HT1080 (cell line): Measurements from ENCODE around the gene AGL. TPM values are rescaled to one million over a fixed set of nuclear protein-coding genes. Genes with fewer than 3 reads are reported as not detected.
"Not testable (repeated sequence)": the region's sequence is repeated elsewhere in the genome, so short reads cannot be mapped to it uniquely, and the experiment has no call there.

Source experiments
- DNase-seq: peaks from one replicate; pipeline ENCODE4 v3.0.0-alpha.2; 2015; ENCODE audit warnings: low read depth
- total RNA-seq: library from RNA; depleted of rRNA; stranded (reverse); fragments of >200 nt; shearing (Covaris generic); gene quantifications from 2 replicates; pipeline ENCODE4 v1.2.3, GENCODE V29; 2014

The AGL gene
- total RNA-seq, 1 experiment from 2014 or later, result 5.3 TPM

DNA sequence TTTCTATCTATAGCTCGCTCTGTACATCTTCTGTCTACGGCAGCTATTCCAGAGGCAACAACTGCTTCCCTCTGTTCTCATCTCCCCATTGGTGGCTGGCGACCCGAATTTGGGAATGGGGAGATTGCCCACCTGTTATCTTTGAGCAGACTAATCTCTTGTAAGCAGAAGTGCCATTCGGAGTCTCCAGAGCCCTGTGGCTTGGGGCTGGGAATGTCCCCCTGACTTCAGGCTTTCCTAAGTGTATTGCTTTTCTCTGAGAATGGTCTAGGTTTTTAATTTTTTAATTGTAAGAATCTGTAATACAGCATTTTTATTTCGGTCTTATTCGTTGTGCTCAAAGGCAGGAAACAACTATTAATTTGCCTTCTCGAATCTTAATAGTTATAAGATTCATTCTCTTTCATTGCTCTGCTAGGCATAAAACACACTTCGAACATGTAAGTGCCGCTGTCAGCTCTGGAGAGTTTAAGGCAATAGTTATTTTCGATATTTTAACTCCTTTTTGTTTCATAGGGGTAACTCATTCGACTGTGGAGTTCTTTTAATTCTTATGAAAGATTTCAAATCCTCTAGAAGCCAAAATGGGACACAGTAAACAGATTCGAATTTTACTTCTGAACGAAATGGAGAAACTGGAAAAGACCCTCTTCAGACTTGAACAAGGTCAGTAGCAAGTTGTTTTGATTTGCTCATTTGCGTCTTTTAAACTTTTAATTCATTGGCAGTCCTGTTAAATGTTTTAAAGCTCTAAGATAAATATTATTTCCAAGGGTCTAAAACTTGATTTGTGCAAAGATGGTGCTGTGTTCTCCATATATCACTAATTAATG lies 514 bp downstream of the AGL start:
- no peak for DNase-seq

DNA sequence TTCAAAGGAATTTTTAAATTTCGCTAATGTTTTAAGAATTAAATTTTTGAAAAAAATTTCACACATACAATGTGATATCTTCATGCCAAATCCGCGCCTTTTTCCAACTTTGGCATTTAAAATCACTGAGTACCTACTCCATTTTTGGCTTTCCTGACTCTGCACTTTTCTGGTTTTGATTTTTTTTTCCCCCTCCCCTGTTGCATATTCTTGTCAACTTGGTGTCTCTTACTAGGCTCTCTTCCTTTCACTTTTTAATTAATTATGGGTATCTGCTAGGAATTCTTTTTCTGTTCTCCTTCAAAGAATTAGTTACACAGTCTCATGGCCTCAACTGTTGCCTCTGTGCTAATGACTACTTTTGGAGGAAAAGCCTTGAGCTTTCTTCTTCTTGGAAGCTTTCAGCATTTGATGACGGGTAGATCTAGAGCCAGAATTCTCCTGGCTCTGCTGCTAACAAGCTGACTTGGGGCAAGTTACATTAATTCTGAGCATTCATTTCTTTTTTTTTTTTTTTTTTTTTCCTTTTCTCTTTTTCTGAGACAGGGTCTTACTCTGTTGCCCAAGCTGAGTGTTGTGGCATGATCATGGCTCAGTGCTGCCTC lies 1.8 kb downstream of the AGL start:
- DNase-seq, result no peak

DNA sequence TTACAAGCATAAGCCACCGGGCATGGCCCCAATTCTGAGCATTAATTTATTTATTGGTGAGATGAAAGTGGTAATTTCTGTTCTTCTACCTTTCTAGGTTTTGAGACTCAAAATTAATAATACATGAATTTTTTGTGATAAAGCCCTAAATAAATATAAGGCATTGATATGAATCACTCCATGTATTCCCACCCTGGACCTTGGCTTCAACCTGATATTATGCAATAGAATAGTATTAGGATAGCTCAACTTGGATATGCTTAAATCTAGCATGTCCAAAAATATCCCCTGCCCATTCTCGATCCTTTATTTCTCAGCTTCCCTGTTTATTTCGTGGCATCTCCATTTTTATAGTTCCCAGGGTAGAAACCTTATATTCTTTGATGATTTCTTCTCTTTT lies 2.5 kb downstream of the AGL start:
- DNase-seq, result no peak

DNA sequence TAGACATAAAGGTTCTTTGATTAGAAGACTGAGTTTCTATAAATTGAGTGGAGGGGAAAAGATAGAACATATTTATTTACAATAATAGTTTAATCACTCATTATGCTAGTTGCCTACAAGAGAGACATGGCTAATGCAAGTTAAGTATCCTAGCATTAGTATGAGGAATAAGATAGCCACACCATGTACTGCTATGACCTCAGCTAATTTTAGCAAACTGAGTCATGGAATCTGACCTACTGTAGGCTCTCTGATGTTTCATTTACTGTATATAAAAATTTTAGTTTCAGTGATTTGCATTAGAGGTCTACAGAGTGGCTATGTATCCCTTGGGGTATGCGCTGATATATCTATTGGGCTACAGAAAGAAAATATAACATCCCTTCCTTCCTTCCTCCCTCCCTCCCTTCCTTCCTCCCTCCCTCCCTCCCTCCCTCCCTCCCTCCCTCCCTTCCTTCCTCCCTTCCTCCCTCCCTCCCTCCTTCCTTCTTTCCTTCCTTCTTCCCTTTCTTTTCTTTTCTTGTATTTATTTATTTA lies 5.8 kb downstream of the AGL start:
- DNase-seq, result no peak

DNA sequence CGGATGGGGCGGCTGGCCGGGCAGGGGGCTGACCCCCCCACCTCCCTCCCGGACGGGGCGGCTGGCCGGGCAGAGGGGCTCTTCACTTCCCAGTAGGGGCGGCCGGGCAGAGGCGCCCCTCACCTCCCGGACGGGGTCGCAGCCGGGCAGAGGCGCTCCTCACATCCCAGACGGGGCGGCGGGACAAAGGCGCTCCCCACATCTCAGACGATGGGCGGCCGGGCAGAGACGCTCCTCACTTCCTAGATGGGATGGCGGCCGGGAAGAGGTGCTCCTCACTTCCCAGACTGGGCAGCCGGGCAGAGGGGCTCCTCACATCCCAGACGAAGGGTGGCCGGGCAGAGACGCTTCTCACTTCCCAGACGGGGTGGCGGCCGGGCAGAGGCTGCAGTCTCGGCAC lies 6.9 kb downstream of the AGL start:
- DNase-seq, result not testable (repeated sequence)

DNA sequence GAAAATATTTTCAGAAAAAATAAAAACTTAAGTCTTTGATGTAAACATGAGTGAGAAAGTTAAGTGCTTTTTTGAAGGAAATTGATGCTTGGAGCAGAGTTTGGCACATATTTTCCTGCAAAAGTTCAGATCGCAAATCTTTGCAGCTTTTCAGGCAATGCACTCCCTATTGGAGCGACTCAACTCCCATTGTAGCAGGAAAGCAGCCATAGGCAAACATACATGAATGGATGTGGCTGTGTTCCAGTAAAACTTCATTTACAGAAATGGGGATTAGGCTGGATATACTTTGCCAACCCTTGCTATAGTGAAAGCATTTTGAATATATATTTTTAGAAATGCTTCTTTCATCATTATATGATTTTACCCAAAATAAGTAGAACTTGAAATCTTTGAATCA lies 8.1 kb downstream of the AGL start:
- no peak for DNase-seq

DNA sequence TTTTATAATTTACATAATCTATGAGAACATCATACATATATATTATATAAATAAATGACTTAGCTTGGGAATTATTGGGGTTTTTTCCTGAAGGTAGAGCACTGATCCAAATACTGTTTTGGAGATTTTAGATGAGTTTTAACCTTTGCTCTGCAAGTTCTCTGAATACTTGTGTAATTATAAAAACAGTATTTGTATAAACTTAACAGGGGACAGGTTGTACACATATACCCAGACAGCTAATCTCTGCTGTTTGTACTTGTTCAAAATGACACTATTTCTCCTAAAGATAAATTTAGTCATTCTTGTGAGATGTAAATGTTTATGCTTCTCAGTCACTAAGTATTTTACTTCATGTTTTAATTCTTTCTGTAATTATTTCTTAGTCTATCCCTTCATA lies 8.7 kb downstream of the AGL start:
- DNase-seq, result no peak

DNA sequence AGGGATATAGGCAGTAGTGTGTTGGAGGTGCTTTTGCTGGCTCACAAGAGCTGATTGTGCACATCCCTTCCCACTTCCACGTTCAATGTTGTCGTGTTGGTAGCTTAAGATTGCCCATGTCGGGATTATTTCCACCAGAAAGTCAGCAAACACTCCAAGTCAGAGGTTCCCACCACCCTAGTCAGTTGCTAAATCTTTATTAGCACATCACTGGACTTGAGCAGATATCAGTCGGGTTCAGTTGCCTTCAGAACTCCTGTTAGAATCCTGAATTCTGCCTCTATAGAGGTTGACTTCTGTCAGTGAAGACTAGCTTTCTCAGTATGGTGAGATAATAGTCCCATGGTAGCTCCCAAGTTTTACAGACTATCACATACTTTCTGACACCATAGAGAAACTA lies 10.5 kb downstream of the AGL start:
- no peak for DNase-seq

DNA sequence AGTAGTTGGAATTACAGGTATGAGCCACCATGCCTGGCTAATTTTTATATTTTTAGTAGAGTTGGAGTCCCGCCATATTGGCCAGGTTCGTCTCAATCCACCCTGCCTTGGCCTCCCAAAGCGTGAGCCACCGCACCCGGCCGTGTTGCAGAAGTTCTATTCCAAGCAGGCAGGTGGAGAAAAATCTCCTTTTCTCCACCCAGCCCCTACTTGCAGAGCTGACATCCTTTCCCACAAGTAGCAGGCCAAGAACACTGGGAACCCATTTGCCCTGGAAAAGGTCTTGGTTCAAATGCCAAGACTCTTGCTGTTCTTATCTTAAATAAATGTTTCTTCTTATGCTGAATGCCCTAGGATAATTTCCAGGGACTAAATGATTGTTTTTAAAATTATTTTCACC lies 17.5 kb downstream of the AGL start:
- no peak for DNase-seq

DNA sequence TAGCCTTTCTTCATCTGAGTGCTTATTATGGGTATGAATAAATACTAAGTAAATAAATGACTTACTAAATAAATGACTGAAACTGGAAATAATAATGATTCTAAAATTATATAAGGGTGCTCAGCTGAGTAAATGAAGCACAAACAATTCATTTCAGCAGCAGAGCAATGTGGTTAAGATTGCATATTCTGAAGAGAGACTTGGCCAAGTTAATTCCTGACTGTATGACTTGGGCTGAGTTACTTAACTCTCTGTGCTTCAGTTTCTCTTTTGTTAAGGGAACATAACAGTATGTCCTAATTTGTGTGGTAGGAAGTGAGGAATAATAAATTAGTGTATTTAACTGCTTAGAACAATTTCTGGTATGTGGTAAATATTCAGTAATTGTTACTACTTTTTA lies 19.1 kb downstream of the AGL start:
- no peak for DNase-seq

DNA sequence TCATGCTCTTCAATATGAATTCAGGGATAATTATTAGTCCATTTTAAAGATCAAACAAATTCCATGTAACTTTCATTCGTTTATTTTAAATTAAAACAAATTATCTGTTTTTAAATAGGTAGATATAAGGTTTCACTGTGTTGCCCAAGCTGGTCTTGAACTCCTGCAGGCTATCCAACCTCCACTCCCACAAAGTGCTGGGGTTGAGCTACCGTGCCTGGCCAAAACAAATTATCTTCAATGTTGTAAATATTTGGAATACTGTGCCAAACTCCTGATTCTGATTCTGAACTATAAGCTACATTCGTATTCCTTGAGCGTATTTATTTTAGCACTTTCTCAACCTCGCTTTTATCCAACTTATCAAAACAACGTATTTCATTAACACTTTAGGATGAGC lies 19.6 kb downstream of the AGL start:
- no peak for DNase-seq

DNA sequence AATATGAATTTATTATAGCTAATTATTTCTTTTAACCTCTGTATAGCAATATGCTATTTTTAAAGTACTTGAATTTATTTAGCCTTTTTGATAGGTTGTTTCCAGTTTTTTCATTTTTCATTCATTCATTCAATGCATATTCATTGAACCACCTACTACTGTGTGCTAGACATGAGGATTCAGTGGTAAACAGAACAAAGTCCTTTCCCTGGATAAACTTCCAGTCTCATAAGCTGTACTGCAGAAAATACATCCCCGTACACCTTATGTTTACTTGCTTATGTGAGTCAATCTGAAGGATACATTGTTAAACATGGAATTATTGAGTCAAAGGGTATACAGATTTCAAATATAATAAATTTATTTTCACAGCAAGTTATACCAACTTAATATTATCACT lies 21.9 kb downstream of the AGL start:
- DNase-seq, result no peak

DNA sequence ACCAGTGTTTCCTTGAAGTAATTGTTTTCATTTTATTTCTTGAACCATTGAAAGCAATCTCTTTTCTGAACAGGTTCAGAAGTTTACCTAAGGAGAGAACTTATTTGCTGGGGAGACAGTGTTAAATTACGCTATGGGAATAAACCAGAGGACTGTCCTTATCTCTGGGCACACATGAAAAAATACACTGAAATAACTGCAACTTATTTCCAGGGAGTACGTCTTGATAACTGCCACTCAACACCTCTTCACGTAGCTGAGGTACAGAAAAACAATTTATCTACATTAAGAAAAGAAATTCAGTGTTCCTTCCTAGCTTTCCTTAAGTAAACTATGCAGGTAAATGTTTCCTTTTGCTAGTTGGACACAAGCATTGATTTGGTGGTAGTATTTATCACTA lies 27.4 kb downstream of the AGL start:
- no peak for DNase-seq

DNA sequence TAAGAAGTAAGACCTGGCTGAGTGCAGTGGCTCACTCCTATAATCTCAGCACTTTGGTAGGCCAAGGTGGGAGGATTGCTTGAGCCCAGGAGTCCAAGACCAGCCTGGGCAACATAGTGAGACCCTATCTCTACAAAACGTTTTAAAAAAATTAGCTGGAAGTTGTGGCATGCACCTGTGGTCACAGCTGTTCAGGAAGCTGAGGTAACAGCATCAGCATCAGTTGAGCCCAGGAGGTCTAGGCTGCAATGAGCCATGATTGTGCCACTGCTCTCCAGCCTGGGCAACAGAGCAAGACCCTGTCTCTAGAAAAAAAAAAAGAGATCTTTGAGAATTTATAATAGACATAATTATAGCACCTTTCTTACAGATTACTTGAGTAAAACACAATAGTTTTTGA lies 36.0 kb downstream of the AGL start:
- no peak for DNase-seq

DNA sequence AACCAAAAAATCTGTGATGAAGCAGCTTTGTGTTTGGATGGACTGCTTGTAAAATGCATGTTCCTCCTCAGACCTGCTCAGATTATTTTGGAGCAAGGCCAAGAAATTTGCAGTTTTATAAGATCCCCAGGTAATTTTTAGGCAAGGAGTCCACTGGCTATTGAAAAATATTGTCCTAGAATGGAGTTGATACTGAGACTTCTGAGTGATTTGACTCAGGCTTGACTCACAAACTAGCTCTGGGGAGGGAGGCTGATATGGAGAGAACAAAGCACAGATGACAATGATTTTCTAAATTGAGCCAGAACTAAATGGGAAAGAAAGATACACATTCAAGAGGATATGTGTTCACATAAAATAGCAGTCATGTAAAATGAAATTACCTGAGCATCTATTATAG lies 36.7 kb downstream of the AGL start:
- peak; percentile 27 for DNase-seq

DNA sequence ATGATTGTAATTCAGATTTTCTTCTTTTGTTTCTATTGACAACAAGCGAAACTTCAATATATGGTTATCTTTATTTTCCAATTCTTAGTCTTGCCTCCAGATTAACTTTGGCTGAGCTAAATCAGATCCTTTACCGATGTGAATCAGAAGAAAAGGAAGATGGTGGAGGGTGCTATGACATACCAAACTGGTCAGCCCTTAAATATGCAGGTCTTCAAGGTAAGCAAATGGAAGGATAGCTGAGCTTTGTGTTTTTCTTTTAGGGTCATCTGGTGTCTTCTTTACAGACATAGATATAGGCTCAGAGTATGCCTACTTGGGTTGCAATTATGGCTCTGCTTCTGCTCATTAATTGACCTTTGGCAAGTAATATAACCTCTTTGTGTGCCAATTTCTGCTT lies 37.7 kb downstream of the AGL start:
- DNase-seq, result peak; percentile 26

DNA sequence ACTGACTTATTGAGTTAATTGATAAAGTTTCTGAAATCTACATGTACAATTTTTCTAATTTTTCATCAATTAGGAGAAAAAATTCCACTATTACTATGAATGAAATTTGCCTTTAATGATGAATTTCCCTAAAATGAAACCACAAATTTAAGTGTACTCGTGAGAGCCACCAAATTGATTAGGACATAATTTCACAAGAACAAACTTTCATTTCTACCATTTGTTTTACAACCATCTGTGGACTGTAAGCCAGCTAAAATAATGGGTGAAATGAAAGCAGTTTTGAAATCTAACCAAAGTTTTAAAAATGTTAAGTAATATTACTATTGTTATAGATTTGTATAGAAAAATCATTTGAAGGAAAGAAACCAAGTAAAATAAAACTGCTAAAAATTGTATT lies 41.8 kb downstream of the AGL start:
- DNase-seq, result no peak

DNA sequence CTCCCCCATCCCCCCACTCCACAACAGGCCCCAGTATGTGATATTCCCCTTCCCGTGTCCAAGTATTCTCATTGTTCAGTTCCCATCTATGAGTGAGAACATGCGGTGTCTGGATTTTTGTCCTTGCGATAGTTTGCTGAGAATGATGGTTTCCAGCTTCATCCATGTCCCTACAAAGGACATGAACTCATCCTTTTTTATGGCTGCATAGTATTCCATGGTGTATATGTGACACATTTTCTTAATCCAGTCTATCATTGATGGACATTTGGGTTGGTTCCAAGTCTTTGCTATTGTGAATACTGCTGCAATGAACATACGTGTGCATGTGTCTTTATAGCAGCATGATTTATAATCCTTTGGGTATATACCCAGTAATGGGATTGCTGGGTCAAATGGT lies 53.1 kb downstream of the AGL start:
- DNase-seq, result not testable (repeated sequence)

DNA sequence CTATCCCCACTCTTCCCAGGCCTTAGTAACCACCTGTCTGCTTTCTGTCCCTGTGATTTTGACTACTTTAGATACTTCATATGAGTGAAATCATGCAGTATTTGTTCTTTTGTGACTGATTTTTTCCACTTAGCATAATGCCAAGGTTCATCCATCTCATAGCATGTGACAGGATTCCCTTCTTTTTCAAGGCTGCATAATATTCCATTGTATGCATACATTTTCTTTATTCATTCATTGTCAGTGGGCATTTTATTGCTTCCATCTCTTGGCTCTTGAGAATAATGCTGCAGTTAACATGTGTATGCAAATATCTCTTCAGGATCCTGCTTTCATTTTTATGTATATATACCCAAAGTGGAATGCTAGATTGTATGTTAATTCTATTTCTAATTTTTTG lies 56.4 kb downstream of the AGL start:
- DNase-seq, result no peak

DNA sequence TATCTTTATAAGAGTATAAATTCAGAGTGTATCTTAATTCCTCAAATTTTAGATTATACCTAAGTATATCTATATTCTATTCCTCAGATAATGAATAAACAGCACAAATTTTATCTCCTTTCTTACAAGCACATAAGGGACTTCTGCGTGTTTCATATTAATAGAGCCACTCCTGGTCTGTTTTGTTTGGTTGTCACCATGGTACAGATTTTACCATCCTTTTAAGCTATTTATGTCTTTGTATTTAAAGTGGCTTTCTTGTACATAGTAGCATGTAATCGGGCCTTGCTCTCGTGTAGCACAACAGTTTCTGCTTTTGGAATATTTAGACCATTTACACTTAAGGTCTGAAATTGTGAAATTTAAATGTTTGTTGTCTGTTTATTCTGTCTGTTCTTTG lies 67.1 kb downstream of the AGL start:
- DNase-seq, result no peak

DNA sequence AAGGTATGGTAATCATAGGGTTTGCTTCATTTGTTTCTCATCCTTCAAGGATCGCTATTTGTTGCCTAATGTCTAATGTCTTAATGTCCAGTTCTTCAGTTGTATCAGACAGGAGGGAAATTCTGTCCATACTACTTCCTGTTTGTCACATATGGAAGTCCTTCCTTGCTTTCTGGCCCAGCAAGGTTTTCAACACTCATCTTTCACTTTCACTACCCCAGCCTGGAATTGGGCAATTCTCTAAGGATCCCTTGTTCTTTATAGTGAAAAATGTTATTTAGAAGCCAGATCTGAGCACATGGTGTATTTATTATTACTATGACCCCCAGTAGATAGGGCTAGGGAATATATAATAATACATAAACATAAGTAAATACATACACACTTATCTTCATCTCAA lies 69.1 kb downstream of the AGL start:
- DNase-seq, result no peak

DNA sequence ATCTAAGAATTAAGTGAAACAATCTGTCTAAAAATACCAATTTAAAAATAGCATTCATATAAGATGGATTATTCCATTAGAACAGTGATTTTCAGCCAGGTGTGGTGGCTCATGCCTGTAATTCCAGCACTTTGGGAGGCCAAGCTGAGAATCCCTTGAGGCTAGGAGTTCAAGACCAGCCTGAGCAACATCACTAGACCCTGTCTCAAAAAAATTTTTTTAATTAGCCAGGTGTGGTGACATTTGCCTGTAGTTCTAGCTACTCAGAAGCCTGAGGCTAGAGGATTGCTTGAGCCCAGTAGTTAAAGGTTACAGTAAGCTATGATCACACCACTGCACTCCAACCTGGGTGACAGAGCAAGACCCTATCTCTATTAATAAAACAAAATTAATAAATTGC lies 84.6 kb downstream of the AGL start:
- DNase-seq, result no peak

DNA sequence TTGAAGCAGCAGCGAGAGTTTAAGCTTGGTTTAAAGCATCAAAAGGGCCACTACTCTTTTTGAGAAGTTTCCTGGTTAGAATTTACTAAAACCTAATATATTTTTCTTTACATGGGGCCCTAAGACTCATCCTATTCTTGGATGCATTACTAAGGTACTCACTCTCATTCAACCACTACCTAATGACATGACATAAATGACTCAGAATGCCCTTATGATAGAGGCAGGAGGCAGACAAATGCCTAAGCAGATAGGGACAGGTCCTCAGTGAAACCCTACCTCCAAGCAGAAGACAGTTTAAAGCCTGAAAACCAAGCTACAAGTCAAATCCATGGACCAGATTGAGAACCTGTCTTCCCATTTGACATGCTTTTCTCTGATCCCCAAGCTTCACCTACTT lies 85.4 kb downstream of the AGL start:
- no peak for DNase-seq
